SK-N-SH (cell line): Measurements from ENCODE around the gene EIF6. TPM values are rescaled to one million over a fixed set of nuclear protein-coding genes. Genes with fewer than 3 reads are reported as not detected.

Experiments used
- CTCF ChIA-PET: fragments of 300-600, 350-600 bp; formaldehyde crosslinking; extraction: SDS; loops from one replicate; lab custom pipeline; 2021; lab: Yijun Ruan, JAX
- POLR2A ChIA-PET: fragments of 350-600 bp; sonication (Branson Sonifier 250); formaldehyde crosslinking; extraction: SDS; loops from one replicate; lab custom pipeline; 2020; ENCODE audit warnings: antibody characterized with exemption, inconsistent platforms; lab: Yijun Ruan, JAX
- DNase-seq: peaks from one replicate; pipeline ENCODE4 v3.0.0; 2012
- H2AFZ ChIP-seq: fragments of 200-600 bp; sonication (generic); 2 replicates; pipeline ENCODE4 v1.8.1; 2016; ENCODE audit warnings: antibody characterized with exemption, mild to moderate bottlenecking, low read depth
- H3F3A ChIP-seq: fragments of 200-600 bp; sonication (generic); replicated peaks from 2 replicates; pipeline ENCODE3; 2016; ENCODE audit warnings: antibody characterized with exemption, mild to moderate bottlenecking; ENCODE audit not compliant: insufficient read depth
- H3K27ac ChIP-seq, 2 experiments: fragments of 200-500 bp in 1 of 2; fragments of 200-600 bp in 1 of 2; sonication (Bioruptor generic) in 1 of 2; sonication (generic), shearing (Covaris generic) in 1 of 2; 2 replicates each; pipeline versions ENCODE4 v1.5.1 to v1.6.1; 2014 to 2016; ENCODE audit warnings: low read depth in 2 of 2, inconsistent platforms in 1 of 2, low read length in 1 of 2, mild to moderate bottlenecking in 1 of 2, mixed read lengths in 1 of 2
- H3K27me3 ChIP-seq: fragments of 200-600 bp; sonication (generic), shearing (Covaris generic); 2 replicates; pipeline ENCODE4 v1.6.1; 2016; ENCODE audit warnings: mixed run types; ENCODE audit not compliant: insufficient read depth
- H3K36me3 ChIP-seq, 2 experiments: fragments of 200-500 bp in 1 of 2; fragments of 200-600 bp in 1 of 2; sonication (Bioruptor generic) in 1 of 2; sonication (generic) in 1 of 2; replicated peaks in 1 of 2; 2 replicates each; pipeline versions ENCODE3 to v1.5.1; 2014 to 2016; ENCODE audit warnings: low read length in 1 of 2, mild to moderate bottlenecking in 1 of 2; ENCODE audit not compliant: insufficient read depth in 2 of 2, control insufficient read depth in 1 of 2
- H3K4me1 ChIP-seq, 2 experiments: fragments of 200-500 bp in 1 of 2; fragments of 200-600 bp in 1 of 2; sonication (Bioruptor generic) in 1 of 2; sonication (generic), shearing (Covaris generic) in 1 of 2; 2 replicates each; pipeline versions ENCODE4 v1.5.1 to v1.6.1; 2014 to 2016; ENCODE audit warnings: low read depth in 1 of 2, low read length in 1 of 2, mixed run types in 1 of 2; ENCODE audit not compliant: insufficient read depth in 2 of 2, control insufficient read depth in 1 of 2
- H3K4me2 ChIP-seq: fragments of 200-600 bp; sonication (generic), shearing (Covaris generic); 2 replicates; pipeline ENCODE4 v1.6.1; 2017; ENCODE audit warnings: mixed run types
- H3K4me3 ChIP-seq, 2 experiments: fragments of 200-500 bp in 1 of 2; fragments of 200-600 bp in 1 of 2; sonication (Bioruptor generic) in 1 of 2; sonication (generic), shearing (Covaris generic) in 1 of 2; 2 replicates each; pipeline versions ENCODE4 v1.5.1 to v1.8.1; 2014 to 2016; ENCODE audit warnings: low read depth in 2 of 2, inconsistent platforms in 1 of 2, low read length in 1 of 2, mild to moderate bottlenecking in 1 of 2, mixed read lengths in 1 of 2, moderate library complexity in 1 of 2
- H3K79me2 ChIP-seq: fragments of 200-600 bp; sonication (generic); 2 replicates; pipeline ENCODE4 v1.8.1; 2017; ENCODE audit warnings: mild to moderate bottlenecking; ENCODE audit not compliant: insufficient read depth
- H3K9ac ChIP-seq: fragments of 200-600 bp; sonication (generic); 2 replicates; pipeline ENCODE4 v1.6.1; 2017; ENCODE audit warnings: mixed run types
- H3K9me2 ChIP-seq: fragments of 200-600 bp; sonication (generic); 2 replicates; pipeline ENCODE4 v1.6.1; 2017; ENCODE audit warnings: mixed run types
- H3K9me3 ChIP-seq: fragments of 200-600 bp; sonication (generic); 2 replicates; pipeline ENCODE4 v1.6.1; 2017; ENCODE audit warnings: mixed run types, mild to moderate bottlenecking, moderate library complexity
- H4K20me1 ChIP-seq: fragments of 200-600 bp; sonication (generic); 2 replicates; pipeline ENCODE4 v1.6.1; 2017; ENCODE audit warnings: mild to moderate bottlenecking, mixed run types; ENCODE audit not compliant: insufficient read depth
- CHD2 ChIP-seq: fragments of 150-350 bp; IDR thresholded peaks from 2 replicates; pipeline ENCODE4 v1.6.1; 2018; ENCODE audit warnings: low read length; ENCODE audit not compliant: partially characterized antibody
- EP300 ChIP-seq, 2 experiments: IDR thresholded peaks; 2 replicates each; pipeline versions ENCODE4 v1.4.0 to v1.6.1; 2012; ENCODE audit warnings: borderline replicate concordance in 1 of 2, low read depth in 1 of 2, low read length in 1 of 2
- FOXJ3 ChIP-seq: sonication (generic); formaldehyde crosslinking; IDR thresholded peaks from 2 replicates; pipeline ENCODE4 v1.5.1; 2020; ENCODE audit warnings: mild to moderate bottlenecking, missing genetic modification reagents
- FOXM1 ChIP-seq: IDR thresholded peaks from 2 replicates; pipeline ENCODE4 v1.4.0; 2012; ENCODE audit warnings: low read depth, mild to moderate bottlenecking
- GATA2 ChIP-seq: sonication (generic); formaldehyde crosslinking; IDR thresholded peaks from 2 replicates; pipeline ENCODE4 v1.5.0; 2020; ENCODE audit warnings: mild to moderate bottlenecking, missing genetic modification reagents
- MXI1 ChIP-seq: IDR thresholded peaks from 2 replicates; pipeline ENCODE4 v1.6.1; 2012; ENCODE audit warnings: mild to moderate bottlenecking, low read depth, low read length, improper control_type of control experiment
- PBX3 ChIP-seq: IDR thresholded peaks from 2 replicates; pipeline ENCODE4; 2012
- POLR2AphosphoS5 ChIP-seq: IDR thresholded peaks from 2 replicates; pipeline ENCODE4 v1.6.1; 2012; ENCODE audit warnings: low read depth, low read length
- RFX5 ChIP-seq: IDR thresholded peaks from 2 replicates; pipeline ENCODE4 v1.6.1; 2012; ENCODE audit warnings: mild to moderate bottlenecking, improper control_type of control experiment, low read length
- RXRA ChIP-seq: IDR thresholded peaks from 2 replicates; pipeline ENCODE4 v1.4.0; 2012; ENCODE audit warnings: low read depth, mild to moderate bottlenecking, borderline replicate concordance
- SIN3A ChIP-seq: IDR thresholded peaks from 2 replicates; pipeline ENCODE4 v1.6.1; 2012; ENCODE audit warnings: low read depth, mild to moderate bottlenecking, low read length, moderate library complexity, borderline replicate concordance
- SMC3 ChIP-seq: IDR thresholded peaks from 2 replicates; pipeline ENCODE4 v1.6.1; 2012; ENCODE audit warnings: low read depth, low read length, improper control_type of control experiment
- TAF1 ChIP-seq: IDR thresholded peaks from 2 replicates; pipeline ENCODE4 v1.6.1; 2012; ENCODE audit warnings: low read depth, mild to moderate bottlenecking, low read length, moderate library complexity, borderline replicate concordance
- WGBS: methylation state at CpG from one replicate; pipeline ENCODE4 v1.1.6; 2017; ENCODE audit warnings: low lambda C conversion rate; 5-methylcytosine and 5-hydroxymethylcytosine counted together
- polyA plus RNA-seq, 3 experiments: library from polyadenylated mRNA; depleted of rRNA; stranded (reverse); fragments of >200 nt; gene quantifications; 2 replicates each; pipeline ENCODE4 v1.2.3, GENCODE V29; 2012
- TF ChIP-seq, protein P1 (sequence below): IDR thresholded peaks from 2 replicates; pipeline ENCODE4 v1.6.1; 2012; ENCODE audit warnings: mild to moderate bottlenecking, low read depth, low read length, moderate library complexity
- TF ChIP-seq, protein P2 (sequence below): fragments of 150-350 bp; IDR thresholded peaks from 2 replicates; pipeline ENCODE4 v1.6.1; 2017; ENCODE audit warnings: antibody characterized with exemption, low read length, low read depth, borderline replicate concordance
- TF ChIP-seq, protein P3 (sequence below): fragments of 200-600 bp; sonication (generic); IDR thresholded peaks from 2 replicates; pipeline ENCODE4 v1.6.1; 2017; ENCODE audit warnings: antibody characterized with exemption, mild to moderate bottlenecking, moderate library complexity

The EIF6 gene
- polyA plus RNA-seq, 1 of the 3 experiments (the other 2 are of a cell fraction) = 356 TPM

GRCh38 chr20:35292504-35293285 lies 8.1 kb upstream of the EIF6 start (continued):
- TF ChIP-seq SIN3A (no peak), GATA2 (CRISPR knock-in tag) (no peak)

DNA sequence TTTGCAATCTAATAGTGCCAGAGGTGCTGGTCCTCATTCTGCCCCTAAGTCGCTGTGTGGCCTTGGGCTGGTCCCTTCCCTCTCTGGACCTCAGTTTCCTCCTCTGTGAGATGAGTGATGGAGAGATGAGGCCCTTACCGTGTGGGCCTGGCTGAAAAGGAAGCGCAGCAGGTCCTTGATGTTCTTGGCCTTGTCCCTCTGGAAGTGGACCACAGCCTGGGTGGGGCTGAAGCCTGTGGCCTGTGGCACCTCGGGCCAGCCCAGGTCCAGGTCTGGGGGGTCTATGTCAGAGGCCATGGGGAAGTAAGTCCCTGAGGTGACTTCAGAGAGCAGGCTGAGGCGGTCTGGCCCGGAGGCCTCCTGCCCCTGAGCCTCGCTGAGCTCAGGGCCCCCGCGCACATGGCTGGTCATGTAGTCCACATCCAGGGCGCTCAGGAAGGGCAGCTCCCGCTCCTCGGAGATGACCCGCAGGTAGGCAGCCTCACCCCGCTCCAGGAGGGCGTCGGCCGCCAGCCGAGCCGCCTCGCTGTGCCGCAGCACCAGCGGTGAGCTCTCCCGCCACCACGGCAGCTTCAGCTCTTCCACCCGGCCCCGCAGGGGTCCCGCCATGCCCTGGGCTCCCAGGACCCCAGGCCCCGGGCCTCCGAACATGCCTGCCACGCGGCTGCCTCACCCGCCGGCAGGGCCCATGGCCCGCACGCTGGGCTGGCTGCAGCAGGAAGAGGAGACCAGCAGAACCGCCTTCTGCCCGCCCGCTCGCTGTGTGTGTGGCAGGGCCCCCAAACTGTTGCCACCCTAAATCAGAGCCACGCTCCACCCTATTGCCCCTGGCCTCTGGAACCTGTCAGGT lies 7.3 kb upstream of the EIF6 start, which contains the start of gene FAM83C:
TSS of gene FAM83C (minus strand) at position 772 of the 850 bp plus-strand sequence. CDS start at position 651, 121 bp downstream.
- Histone ChIP-seq H3K4me1 (peaks cover 0 to 30% of the 10 kb centered on the region in 2 experiments; a peak in 1 of 4 replicates), H3K27ac (no peak within 1 kb of the TSS; a peak in 1 of 4 replicates), H3F3A (no peaks in the 10 kb centered on the region), H3K4me2 (no peak within 1 kb of the TSS), H3K79me2 (no peaks in the 10 kb centered on the region), H4K20me1 (no peaks in the 10 kb centered on the region), H3K9ac (no peak within 1 kb of the TSS), H3K9me3 (no peaks in the 10 kb centered on the region), H2AFZ (no peak within 1 kb of the TSS), H3K36me3 (no peaks in the 10 kb centered on the region), H3K9me2 (no peaks in the 10 kb centered on the region), H3K4me3 (no peak within 1 kb of the TSS), H3K27me3 (no peaks in the 10 kb centered on the region)
- ChIA-PET POLR2A (no interaction called here), CTCF (interaction anchor here (1.0 to 3.3 kb wide), 2 partner anchors 13 to 15 kb away, joined by 4 to 28 read pairs; no protein-coding TSS in a partner anchor)
- 86% methylated on average over 8 of the region's 40 CpGs for WGBS
- DNase-seq = no peak
- TF ChIP-seq MXI1 (no peak), PBX3 (no peak), SMC3 (no peak), EP300 (IDR thresholded peaks at IDR 0.05; ENCODE audit: borderline replicate concordance in 1 of 2, low read depth in 1 of 2, low read length in 1 of 2) (no peak), POLR2AphosphoS5 (no peak), FOXM1 (no peak), FOXJ3 (CRISPR knock-in tag) (no peak), CHD2 (no peak), TAF1 (no peak), SIN3A (no peak), RFX5 (no peak), RXRA (no peak)
- TF ChIP-seq, protein P1, sequence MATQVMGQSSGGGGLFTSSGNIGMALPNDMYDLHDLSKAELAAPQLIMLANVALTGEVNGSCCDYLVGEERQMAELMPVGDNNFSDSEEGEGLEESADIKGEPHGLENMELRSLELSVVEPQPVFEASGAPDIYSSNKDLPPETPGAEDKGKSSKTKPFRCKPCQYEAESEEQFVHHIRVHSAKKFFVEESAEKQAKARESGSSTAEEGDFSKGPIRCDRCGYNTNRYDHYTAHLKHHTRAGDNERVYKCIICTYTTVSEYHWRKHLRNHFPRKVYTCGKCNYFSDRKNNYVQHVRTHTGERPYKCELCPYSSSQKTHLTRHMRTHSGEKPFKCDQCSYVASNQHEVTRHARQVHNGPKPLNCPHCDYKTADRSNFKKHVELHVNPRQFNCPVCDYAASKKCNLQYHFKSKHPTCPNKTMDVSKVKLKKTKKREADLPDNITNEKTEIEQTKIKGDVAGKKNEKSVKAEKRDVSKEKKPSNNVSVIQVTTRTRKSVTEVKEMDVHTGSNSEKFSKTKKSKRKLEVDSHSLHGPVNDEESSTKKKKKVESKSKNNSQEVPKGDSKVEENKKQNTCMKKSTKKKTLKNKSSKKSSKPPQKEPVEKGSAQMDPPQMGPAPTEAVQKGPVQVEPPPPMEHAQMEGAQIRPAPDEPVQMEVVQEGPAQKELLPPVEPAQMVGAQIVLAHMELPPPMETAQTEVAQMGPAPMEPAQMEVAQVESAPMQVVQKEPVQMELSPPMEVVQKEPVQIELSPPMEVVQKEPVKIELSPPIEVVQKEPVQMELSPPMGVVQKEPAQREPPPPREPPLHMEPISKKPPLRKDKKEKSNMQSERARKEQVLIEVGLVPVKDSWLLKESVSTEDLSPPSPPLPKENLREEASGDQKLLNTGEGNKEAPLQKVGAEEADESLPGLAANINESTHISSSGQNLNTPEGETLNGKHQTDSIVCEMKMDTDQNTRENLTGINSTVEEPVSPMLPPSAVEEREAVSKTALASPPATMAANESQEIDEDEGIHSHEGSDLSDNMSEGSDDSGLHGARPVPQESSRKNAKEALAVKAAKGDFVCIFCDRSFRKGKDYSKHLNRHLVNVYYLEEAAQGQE = no peak
- TF ChIP-seq, protein P2, sequence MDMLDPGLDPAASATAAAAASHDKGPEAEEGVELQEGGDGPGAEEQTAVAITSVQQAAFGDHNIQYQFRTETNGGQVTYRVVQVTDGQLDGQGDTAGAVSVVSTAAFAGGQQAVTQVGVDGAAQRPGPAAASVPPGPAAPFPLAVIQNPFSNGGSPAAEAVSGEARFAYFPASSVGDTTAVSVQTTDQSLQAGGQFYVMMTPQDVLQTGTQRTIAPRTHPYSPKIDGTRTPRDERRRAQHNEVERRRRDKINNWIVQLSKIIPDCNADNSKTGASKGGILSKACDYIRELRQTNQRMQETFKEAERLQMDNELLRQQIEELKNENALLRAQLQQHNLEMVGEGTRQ = no peak
- TF ChIP-seq, protein P3, sequence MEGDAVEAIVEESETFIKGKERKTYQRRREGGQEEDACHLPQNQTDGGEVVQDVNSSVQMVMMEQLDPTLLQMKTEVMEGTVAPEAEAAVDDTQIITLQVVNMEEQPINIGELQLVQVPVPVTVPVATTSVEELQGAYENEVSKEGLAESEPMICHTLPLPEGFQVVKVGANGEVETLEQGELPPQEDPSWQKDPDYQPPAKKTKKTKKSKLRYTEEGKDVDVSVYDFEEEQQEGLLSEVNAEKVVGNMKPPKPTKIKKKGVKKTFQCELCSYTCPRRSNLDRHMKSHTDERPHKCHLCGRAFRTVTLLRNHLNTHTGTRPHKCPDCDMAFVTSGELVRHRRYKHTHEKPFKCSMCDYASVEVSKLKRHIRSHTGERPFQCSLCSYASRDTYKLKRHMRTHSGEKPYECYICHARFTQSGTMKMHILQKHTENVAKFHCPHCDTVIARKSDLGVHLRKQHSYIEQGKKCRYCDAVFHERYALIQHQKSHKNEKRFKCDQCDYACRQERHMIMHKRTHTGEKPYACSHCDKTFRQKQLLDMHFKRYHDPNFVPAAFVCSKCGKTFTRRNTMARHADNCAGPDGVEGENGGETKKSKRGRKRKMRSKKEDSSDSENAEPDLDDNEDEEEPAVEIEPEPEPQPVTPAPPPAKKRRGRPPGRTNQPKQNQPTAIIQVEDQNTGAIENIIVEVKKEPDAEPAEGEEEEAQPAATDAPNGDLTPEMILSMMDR = no peak
